Activated T-cell treated with anti-CD3 and anti-CD28 coated beads for 4 hours (primary cell): ENCODE data around the gene THAP8.
A peak's percentile ranks its signal among the peaks of the same experiment; 100 is the strongest.

Experiments
- DNase-seq: peaks from one replicate; pipeline ENCODE4 v3.0.0-alpha.2; 2020

THAP8 gene

GRCh38 chr19:36027696-36028095 is 26.4 kb downstream of the THAP8 start:
- no peak for DNase-seq

GRCh38 chr19:36026091-36026876 is 27.8 kb downstream of the THAP8 start:
- DNase-seq = no peak

- DNase-seq = no peak
Observed at GRCh38 chr19:36025541-36025940, 28.5 kb downstream of the THAP8 start.

GRCh38 chr19:36023432-36023831 is 30.7 kb downstream of the THAP8 start:
- no peak for DNase-seq

- no peak for DNase-seq
Observed at GRCh38 chr19:36019061-36019670, 34.9 kb downstream of the THAP8 start.

GRCh38 chr19:36014012-36014924 is 39.8 kb downstream of the THAP8 start, which contains the start of gene ALKBH6:
Gene ALKBH6 (minus strand): TSS chr19:36014213. CDS start chr19:36013397, 816 bp downstream.
- peak; percentile 97 for DNase-seq

- DNase-seq = no peak
Observed at GRCh38 chr19:36013280-36014011, 40.6 kb downstream of the THAP8 start.

- no peak for DNase-seq
Observed at GRCh38 chr19:36010402-36010801, 43.7 kb downstream of the THAP8 start.

GRCh38 chr19:36009633-36010379 is 44.3 kb downstream of the THAP8 start:
- no peak for DNase-seq

GRCh38 chr19:36009220-36009619 is 44.9 kb downstream of the THAP8 start:
- DNase-seq = no peak

- no peak for DNase-seq
Observed at GRCh38 chr19:36008336-36008978, 45.6 kb downstream of the THAP8 start, which contains the start of gene SYNE4. Gene SYNE4 (minus strand): TSS chr19:36008813. CDS start chr19:36008681, 132 bp downstream.

GRCh38 chr19:36006955-36007354 is 47.1 kb downstream of the THAP8 start:
- DNase-seq = no peak

GRCh38 chr19:36003284-36003683 is 50.8 kb downstream of the THAP8 start:
- DNase-seq = no peak

- no peak for DNase-seq
Observed at GRCh38 chr19:36001605-36002004, 52.5 kb downstream of the THAP8 start.

GRCh38 chr19:35996777-35997176 is 57.3 kb downstream of the THAP8 start:
- no peak for DNase-seq

- peak; percentile 87 for DNase-seq
Observed at GRCh38 chr19:35995048-35995993, 58.8 kb downstream of the THAP8 start, which contains the start of gene SDHAF1. Gene SDHAF1 (plus strand): TSS chr19:35995188. CDS start chr19:35995275, 87 bp downstream.

GRCh38 chr19:35993923-35994598 is 60.0 kb downstream of the THAP8 start:
- no peak for DNase-seq

- DNase-seq = no peak
Observed at GRCh38 chr19:35992907-35993765, 60.9 kb downstream of the THAP8 start.
